ENCODE data around the gene CSMD2.

The CSMD2 gene

GRCh38 chr1:34153246-34153645 lies 11.8 kb downstream of the CSMD2 start:
- DNase-seq, result no peak

GRCh38 chr1:34149501-34149900 lies 15.5 kb downstream of the CSMD2 start:
- no peak for DNase-seq

- no peak for DNase-seq
Measured at GRCh38 chr1:34147301-34147700, 17.7 kb downstream of the CSMD2 start.

- DNase-seq, result no peak
Measured at GRCh38 chr1:34144766-34145165, 20.3 kb downstream of the CSMD2 start.

DNA sequence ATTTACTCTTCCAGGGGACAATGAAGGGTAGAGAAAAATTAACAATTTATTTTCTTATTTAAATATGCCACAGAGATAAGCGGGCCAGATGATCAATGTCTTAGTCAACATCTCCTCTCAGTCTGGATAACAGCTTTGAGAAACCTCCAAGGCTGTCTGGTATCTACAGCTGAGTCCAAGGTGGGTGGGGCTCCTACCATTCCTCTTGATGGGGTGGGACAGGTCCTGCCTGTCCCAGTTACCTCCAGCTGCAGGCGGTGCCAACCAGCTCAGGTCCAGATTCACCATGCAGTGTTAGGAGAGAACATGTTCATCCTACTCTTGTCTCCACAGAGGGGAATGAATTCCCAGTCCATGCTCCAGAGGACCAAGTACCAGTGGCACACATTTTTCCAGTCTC lies 21.1 kb downstream of the CSMD2 start:
- no peak for DNase-seq

- no peak for DNase-seq
Measured at GRCh38 chr1:34140011-34140676, 24.9 kb downstream of the CSMD2 start.

GRCh38 chr1:34137411-34137810 lies 27.6 kb downstream of the CSMD2 start:
- no peak for DNase-seq

DNA sequence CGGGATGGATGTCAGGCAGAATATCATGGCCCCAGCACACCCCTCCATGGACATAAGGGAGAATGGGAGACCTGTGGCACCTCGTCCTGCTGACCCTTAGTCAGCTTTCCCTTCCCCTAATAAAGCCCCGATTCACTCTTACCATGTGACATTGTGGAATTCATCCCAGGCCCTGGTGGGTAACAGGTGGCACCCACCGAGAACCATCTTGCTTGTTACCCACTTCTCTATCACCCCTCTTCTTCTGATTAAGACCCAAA lies 32.9 kb downstream of the CSMD2 start:
- no peak for DNase-seq

DNA sequence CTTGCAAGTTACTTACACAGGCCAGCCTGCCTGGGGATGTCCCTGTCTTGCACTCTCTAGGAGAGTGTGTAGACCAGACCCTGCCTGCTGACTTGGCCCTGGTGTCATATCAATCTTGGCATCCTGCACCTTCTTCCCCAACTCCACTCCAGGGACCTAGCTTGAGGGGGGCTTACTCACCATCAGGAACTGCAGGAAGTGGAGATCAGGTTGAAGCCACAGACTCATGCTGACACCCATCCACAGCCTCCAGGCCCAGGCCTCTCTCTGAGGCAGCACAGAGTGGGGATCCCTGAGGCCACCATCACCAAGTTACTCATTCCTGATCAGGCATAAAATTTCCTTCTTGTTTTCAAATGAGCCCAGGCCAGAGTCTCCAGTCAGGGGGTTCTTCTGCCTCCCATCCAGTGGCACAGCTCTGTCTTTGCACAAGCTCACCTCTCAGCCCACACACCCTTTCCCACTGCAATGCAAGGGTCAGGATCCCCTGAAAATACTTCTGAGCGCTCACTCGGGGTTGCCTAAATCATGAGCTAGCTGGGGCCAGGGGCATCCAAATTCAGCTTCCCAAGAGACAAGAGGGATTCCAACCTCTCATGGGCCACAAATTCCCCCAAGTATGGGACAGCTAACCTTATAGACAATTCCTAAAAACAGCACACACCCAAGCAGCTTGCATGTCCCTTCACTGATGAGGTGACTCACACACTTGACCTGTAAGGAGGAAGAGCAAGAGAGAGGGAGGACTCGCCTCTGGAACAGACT lies 33.5 kb downstream of the CSMD2 start:
- DNase-seq, result no peak

GRCh38 chr1:34130306-34130705 lies 34.7 kb downstream of the CSMD2 start:
- DNase-seq, result no peak

- DNase-seq, result no peak
Measured at GRCh38 chr1:34129630-34130029, 35.4 kb downstream of the CSMD2 start.

- DNase-seq, result no peak
Measured at GRCh38 chr1:34128186-34128889, 36.7 kb downstream of the CSMD2 start.

DNA sequence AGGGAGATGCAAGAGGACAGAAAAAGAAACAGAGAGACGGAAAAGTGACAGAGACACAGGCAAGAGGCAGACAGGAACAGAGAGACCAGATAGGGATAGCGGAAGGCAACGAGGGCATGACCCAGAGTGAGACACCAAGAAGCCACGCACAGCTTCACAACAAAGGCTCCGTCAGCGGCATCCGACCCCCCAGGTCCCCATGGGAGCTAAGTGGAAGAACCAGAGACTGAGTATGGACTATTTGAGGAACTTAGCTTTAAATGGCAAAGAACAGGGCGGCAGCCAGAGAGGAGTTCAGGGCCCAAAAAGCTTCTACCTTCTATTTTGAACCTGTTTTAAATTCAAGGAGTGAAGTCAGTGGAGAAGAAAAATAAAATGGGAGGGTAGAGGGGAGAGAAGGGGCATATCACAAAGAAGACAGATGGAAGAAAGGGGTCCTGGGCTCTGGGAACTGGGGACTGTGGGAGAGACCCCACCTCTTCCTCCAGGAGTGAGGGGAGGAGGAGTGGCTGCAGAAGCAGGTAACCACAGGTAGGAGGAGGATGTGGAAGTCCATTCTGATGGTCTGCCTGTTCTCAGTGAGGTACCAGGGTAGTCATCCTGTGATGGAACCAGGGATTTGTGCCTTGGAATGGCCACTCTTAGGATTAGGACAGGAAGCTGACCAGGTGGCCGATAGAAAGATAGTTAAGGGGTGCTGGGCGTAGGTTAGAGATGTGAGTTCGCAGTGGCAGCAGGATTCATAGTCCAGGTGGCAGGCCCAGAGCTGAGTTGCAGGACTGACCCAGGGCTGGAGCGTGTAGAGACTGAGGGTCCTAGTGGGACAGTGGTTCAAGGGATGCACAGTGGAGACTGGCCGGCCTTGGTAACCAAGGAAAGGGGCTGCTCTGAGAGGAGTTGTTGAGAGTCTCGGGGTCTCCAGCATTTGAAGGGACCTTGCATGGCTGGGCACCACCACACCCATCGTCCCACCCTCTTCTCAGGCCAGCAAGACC lies 37.7 kb downstream of the CSMD2 start:
- DNase-seq, result no peak

GRCh38 chr1:34126486-34126885 lies 38.5 kb downstream of the CSMD2 start:
- DNase-seq, result no peak

GRCh38 chr1:34125721-34126380 lies 39.2 kb downstream of the CSMD2 start:
- no peak for DNase-seq

- no peak for DNase-seq
Measured at GRCh38 chr1:34122080-34122932, 42.7 kb downstream of the CSMD2 start.

- no peak for DNase-seq
Measured at GRCh38 chr1:34115233-34115632, 49.8 kb downstream of the CSMD2 start.

- DNase-seq, result peak; percentile 2
Measured at GRCh38 chr1:34113887-34114286, 51.1 kb downstream of the CSMD2 start.

DNA sequence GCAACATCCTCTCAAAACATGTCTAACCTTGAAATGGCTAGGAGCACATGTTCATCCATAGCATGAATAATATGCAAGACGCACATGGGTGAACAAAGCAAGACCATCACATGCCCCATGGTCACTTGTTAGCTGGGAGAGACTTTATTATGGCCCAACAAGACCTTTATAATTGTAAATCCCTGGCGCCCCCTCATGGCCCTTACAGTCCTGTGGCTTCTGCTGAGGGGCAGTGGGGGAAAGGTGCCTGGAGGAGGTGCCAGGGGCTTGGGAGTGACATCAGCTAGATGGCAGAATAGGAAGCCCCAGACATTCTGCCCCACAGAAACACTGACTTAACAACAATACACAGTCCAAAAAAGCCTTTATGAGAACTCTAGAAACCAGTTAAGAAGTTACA lies 51.7 kb downstream of the CSMD2 start:
- no peak for DNase-seq

DNA sequence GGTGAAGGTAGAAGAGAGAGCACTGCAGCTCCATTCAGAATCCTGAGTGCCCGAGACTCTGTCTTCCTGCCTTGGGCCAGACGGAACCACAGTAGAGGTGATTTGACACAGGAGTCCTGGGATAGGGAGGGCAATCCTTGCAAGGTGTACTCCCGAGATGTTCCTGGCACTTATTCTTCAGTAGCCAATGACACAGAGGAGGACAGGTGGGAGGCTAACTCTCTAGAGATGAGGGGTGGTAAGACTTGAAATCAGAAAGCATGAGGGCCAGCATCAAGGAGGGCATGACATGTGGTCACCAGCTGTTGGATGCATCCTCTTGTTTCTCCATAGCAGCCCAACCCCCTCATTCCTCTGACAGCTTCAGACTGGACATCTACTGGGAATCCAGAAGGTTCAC lies 56.3 kb downstream of the CSMD2 start:
- DNase-seq, result no peak

DNA sequence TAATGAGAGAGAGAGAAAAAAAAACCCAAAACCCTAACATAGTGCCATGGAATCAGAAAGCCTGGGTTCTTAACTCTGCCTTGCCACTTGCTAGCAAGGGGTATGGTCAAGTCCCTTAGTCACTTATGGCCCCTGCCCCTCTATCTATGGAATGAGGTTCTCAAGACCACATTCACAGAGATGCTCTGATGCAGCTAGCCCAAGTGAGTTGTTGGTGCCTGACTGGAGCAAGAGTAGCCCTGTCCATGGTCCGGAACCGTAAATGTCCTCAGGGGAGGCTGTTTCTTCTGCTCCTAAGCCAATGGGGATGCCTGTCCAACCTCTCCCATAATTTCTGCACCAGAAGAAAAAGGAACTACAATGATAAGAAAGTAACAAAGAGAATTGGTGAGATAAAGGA lies 56.8 kb downstream of the CSMD2 start:
- DNase-seq, result no peak

- DNase-seq, result no peak
Measured at GRCh38 chr1:34101151-34101550, 63.9 kb downstream of the CSMD2 start.
